GM12801 (cell line): ENCODE results near the gene TGM2.

Experiments used
- TF ChIP-seq, protein P1 (sequence below): IDR thresholded peaks from one replicate; pipeline ENCODE4 v1.5.1; 2011; ENCODE audit warnings: control low read depth; ENCODE audit not compliant: insufficient read length; ENCODE audit errors: extremely low read depth

The TGM2 gene

DNA sequence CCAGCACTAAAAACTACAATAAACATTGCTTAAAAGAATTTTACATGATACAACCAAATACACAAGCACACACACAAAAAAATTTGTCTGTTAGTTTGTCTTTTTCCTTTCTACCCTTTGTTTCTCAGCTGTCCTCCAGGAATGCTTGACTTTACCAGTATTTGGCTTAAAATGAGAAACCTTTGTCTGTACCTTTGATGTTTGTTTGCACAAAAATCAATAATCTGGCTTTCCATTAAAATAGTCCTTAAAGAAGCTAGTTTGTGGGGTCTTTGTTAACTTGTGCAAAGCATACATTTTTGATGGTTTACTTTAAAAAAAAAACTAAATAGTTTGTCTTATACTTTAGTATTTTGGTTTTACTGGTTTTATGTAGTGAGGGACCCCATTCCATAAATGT, 82.2 kb downstream of the TGM2 start:
- TF ChIP-seq, protein P1, sequence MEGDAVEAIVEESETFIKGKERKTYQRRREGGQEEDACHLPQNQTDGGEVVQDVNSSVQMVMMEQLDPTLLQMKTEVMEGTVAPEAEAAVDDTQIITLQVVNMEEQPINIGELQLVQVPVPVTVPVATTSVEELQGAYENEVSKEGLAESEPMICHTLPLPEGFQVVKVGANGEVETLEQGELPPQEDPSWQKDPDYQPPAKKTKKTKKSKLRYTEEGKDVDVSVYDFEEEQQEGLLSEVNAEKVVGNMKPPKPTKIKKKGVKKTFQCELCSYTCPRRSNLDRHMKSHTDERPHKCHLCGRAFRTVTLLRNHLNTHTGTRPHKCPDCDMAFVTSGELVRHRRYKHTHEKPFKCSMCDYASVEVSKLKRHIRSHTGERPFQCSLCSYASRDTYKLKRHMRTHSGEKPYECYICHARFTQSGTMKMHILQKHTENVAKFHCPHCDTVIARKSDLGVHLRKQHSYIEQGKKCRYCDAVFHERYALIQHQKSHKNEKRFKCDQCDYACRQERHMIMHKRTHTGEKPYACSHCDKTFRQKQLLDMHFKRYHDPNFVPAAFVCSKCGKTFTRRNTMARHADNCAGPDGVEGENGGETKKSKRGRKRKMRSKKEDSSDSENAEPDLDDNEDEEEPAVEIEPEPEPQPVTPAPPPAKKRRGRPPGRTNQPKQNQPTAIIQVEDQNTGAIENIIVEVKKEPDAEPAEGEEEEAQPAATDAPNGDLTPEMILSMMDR, result no peak

DNA sequence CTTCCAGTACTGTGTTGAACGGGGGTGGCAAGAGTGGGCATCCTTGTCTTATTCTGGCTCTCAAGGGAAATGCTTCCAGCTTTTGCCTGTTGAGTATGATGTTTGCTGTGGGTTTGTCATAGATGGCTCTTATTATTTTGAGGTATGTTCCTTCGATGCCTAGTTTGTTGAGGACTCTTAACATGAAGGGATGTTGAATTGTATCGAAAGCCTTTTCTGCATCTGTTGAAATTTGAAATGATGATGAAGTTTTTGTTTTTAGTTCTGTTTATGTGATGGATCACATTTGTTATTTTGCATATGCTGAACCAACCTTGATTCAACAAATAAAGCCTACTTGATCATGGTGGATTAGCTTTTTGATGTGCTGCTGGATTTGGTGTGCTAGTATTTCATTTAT, 83.5 kb downstream of the TGM2 start:
- TF ChIP-seq, protein P1, result no peak

DNA sequence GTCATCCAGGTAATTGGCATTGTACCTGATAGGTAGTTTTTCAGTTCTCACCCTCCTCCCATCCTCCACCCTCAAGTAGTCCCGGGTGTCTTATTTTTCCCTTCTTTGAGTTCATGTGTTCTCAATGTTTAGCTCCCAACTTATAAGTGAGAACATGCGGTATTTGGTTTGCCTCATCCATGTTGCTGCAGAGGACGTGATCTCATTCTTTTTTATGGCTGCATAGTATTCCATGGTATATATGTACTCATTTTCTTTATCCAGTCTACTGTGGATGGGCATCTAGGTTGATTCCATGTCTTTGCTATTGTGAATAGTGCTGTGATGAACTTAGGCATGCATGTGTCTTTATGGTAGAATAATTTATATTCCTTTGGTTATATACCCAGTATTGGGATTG, 85.7 kb downstream of the TGM2 start:
- TF ChIP-seq, protein P1, result no peak

DNA sequence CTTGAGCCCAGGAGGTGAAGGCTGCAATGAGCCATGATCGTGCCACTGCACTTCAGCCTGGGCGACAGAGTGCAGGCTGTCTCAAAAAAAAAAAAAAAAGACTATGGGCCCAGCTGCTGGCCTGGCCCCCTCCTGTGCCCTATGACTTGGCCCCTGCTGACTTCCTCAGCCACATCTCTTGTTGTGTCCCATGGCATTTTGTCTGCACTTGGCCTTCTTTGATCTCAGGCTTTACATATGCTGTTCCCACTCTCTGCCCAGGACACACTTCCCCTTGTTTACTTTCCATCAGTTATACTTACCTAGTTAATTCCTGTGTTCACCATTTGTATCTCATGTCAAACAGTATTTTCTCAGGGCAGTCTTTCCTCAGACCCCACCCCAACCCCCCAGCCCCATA, 87.0 kb downstream of the TGM2 start:
- TF ChIP-seq, protein P1, result no peak
